Epidermal melanocyte (primary cell): ENCODE measurements around the gene CABP4.
A peak's percentile ranks its signal among the peaks of the same experiment; 100 is the strongest.

Experiments
- DNase-seq: peaks from one replicate; pipeline ENCODE4 v3.0.0; 2011; ENCODE audit warnings: low spot score; ENCODE audit not compliant: insufficient read length

Gene CABP4

GRCh38 chr11:67435727-67436458, 19.3 kb upstream of the CABP4 start:
- no peak for DNase-seq

DNA sequence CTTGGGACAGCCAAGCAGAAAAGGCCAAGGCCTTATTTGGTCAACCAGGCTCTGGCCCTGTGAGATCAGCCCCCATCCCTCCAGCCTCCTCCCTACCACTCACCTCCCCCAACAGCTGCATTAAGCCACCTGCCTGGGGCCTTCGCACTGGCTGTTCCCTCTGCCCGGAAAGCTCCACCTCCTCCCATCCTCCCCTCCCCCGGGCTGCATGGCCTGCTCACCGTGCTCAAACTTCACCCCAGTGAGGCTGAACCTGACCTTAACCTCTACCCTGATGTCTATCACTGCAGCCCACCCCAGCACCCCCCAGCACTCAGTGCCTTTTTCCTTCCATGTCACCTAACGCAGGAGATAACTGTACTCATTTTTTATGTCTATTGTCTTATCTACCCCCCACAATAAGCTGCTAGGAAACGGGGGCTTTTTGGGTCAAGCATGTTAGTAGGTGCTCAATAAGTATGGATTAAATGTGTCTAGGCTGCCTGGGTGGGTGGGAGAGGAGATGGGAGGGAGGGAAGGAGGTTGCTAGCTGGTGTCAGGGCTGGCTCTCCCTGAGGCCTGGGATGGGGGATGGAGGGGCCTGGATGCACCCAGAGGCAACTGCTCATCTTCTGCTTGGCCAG, 18.6 kb upstream of the CABP4 start:
- no peak for DNase-seq

- no peak for DNase-seq
Measured at GRCh38 chr11:67437082-67437808, 17.9 kb upstream of the CABP4 start, which contains the start of gene PTPRCAP. Gene PTPRCAP, minus strand, starts transcription at chr11:67437682. Its CDS starts 63 bp downstream, at chr11:67437619.

GRCh38 chr11:67437809-67438157, 17.4 kb upstream of the CABP4 start:
- DNase-seq = no peak

- no peak for DNase-seq
Measured at GRCh38 chr11:67438158-67438902, 16.8 kb upstream of the CABP4 start.

- DNase-seq = peak; percentile 49
Measured at GRCh38 chr11:67439321-67440228, 15.6 kb upstream of the CABP4 start.

GRCh38 chr11:67440229-67441097, 14.7 kb upstream of the CABP4 start:
- no peak for DNase-seq

DNA sequence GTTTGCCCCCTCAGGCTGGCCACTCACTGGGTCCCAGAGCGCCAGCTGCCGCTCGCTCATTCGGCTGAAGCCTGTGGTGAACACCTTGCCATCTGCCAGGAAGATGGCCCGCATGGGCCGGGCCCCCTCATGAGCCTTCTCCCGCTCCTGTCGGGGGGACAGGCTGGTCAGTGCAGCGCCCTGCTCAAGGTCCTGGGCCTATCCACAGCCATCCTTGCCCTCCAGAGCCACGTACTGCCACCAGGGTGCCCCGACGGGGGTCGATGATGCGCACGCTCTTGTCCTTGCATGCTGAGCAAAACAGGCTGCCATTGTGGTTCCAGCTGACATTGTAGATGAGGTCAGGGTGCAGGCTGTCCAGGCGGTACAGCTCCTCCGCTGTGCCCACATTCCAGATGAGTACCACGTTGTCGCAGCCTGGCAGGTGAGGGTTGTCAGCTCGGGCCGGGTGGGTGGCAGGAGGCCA, 14.0 kb upstream of the CABP4 start:
- no peak for DNase-seq

DNA sequence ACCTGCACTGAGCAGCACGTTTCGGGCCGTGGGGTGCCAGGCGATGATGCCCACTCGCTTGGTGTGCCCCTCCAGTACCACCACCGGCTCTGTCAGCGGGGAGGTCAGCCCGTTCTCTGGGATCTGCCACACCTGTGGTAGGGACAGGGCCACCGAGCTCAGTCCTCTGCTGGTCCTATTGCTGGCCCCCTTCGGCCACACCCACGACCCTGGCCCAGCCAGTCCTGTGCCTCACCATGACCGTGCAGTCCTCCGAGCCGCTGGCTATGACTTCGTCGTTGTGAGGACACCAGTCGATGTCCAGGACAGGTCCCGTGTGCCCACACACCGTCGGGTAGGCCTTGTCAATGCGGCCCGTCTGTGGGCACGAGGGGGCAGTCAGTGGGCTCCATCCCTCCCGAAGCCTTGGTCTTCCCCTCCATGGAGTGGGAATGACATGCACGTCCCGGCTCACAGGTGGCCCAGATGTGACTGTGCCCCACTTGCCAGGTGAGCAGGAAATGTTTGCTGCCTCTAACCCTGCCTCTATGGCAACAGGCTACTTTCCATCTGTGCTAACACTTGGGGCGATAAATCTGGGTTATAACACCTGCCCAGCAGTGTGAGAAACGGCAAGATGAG, 13.3 kb upstream of the CABP4 start:
- no peak for DNase-seq

- no peak for DNase-seq
Measured at GRCh38 chr11:67442504-67443404, 12.4 kb upstream of the CABP4 start.

- DNase-seq = no peak
Measured at GRCh38 chr11:67445515-67445914, 9.6 kb upstream of the CABP4 start.

DNA sequence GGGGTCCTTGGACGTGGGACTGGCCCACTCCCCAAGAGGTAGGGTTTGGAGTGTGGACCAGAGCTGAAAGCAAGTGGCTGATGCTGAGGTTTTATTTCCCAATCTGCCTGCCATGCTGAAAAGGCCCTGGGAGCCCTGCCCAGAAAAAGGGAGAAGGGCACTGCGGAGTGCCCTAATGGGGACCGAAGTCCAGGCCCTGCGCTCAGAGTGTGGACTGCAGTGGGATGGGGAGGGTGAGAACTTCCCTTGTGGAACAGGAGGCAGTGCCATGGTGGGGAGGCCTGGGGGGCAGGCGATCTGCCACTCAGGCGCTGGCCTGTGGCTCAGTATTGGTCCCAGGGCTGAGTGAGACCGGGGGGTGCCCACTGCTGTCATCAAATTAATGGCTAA, 6.9 kb upstream of the CABP4 start:
- no peak for DNase-seq

GRCh38 chr11:67449116-67449844, 5.9 kb upstream of the CABP4 start:
- DNase-seq = no peak

- no peak for DNase-seq
Measured at GRCh38 chr11:67450796-67451657, 4.1 kb upstream of the CABP4 start.

- DNase-seq = no peak
Measured at GRCh38 chr11:67451658-67451976, 3.5 kb upstream of the CABP4 start.

GRCh38 chr11:67452141-67452952, 2.8 kb upstream of the CABP4 start, which contains the start of gene GPR152:
Gene GPR152, minus strand, starts transcription at chr11:67452729. Its CDS starts 5 bp downstream, at chr11:67452724.
- no peak for DNase-seq
